ENCODE data around the gene RWDD2A. TPM values are rescaled to one million over a fixed set of nuclear protein-coding genes. Genes with fewer than 3 reads are reported as not detected.
A peak's percentile ranks its signal among the peaks of the same experiment; 100 is the strongest.

The RWDD2A gene
- 4.4 and 6.9 TPM in 2 replicates for polyA plus RNA-seq (2011; rRNA removed)
- polyA minus RNA-seq (2011; rRNA and poly(A)+ RNA removed): 1.7 and 2.7 TPM in 2 replicates

GRCh38 chr6:83192871-83193746, at the start of gene RWDD2A, which contains the start of gene PGM3:
TSS of gene RWDD2A (plus strand) at chr6:83193357. CDS start at chr6:83194452, 1,095 bp downstream.
TSS of gene PGM3 (minus strand) at chr6:83193265. CDS start at chr6:83191012, 2,253 bp downstream.
- no peak for DNase-seq (ENCODE audit: low read depth)
- Histone ChIP-seq H3K27me3 (ENCODE audit: control insufficient read depth, insufficient read depth, low read length) (no peaks in the 10 kb centered on the region), H3K4me3 (ENCODE audit: low read depth, low read length) (peak within 1 kb of the TSS; percentile 93), H3K36me3 (ENCODE audit: control insufficient read depth, insufficient read depth, low read length) (peaks cover 3% of the 10 kb centered on the region; the same call in 1 of the 2 replicates)
- ChIA-PET CTCF (interaction anchor here (1.5 to 9.4 kb wide), 2 partner anchors 126 to 319 kb away, joined by 3 to 70 read pairs; partner anchors contain the start of genes DOP1A, PRSS35 and UBE3D), POLR2A (interaction anchor here (0.6 kb wide), 3 partner anchors 22 to 1105 kb away, joined by 6 to 9 read pairs (median 8); no protein-coding TSS in a partner anchor)
- TF ChIP-seq CTCF (IDR thresholded peaks at IDR 0.05; ENCODE audit: insufficient read depth, low read depth, low read length): no peak

- H3K4me3 ChIP-seq (ENCODE audit: low read depth, low read length): no peak overlapping the region
- ChIA-PET CTCF (no interaction called here), POLR2A (no interaction called here)
- DNase-seq (ENCODE audit: low read depth): no peak
- TF ChIP-seq CTCF (IDR thresholded peaks at IDR 0.05; ENCODE audit: insufficient read depth, low read depth, low read length): no peak
- no peaks in the 10 kb centered on the region for H3K27me3 ChIP-seq (ENCODE audit: control insufficient read depth, insufficient read depth, low read length)
- H3K36me3 ChIP-seq (ENCODE audit: control insufficient read depth, insufficient read depth, low read length): no peaks in the 10 kb centered on the region; the same call in 1 of the 2 replicates
These were observed 42.0 kb upstream of the RWDD2A start for GRCh38 chr6:83151114-83151513.

GRCh38 chr6:83152913-83153312, 40.2 kb upstream of the RWDD2A start:
- Histone ChIP-seq H3K27me3 (ENCODE audit: control insufficient read depth, insufficient read depth, low read length) (no peaks in the 10 kb centered on the region), H3K36me3 (ENCODE audit: control insufficient read depth, insufficient read depth, low read length) (no peaks in the 10 kb centered on the region; the same call in 1 of the 2 replicates), H3K4me3 (ENCODE audit: low read depth, low read length) (no peak overlapping the region)
- CTCF ChIA-PET: no interaction called here
- no peak for TF ChIP-seq CTCF (IDR thresholded peaks at IDR 0.05; ENCODE audit: insufficient read depth, low read depth, low read length)
- POLR2A ChIA-PET: no interaction called here
- DNase-seq (ENCODE audit: low read depth): no peak

- H3K27me3 ChIP-seq (ENCODE audit: control insufficient read depth, insufficient read depth, low read length): no peaks in the 10 kb centered on the region
- ChIA-PET POLR2A (no interaction called here), CTCF (no interaction called here)
- H3K36me3 ChIP-seq (ENCODE audit: control insufficient read depth, insufficient read depth, low read length): no peaks in the 10 kb centered on the region; the same call in 1 of the 2 replicates
- no peak for DNase-seq (ENCODE audit: low read depth)
- no peak overlapping the region for H3K4me3 ChIP-seq (ENCODE audit: low read depth, low read length)
- TF ChIP-seq CTCF (IDR thresholded peaks at IDR 0.05; ENCODE audit: insufficient read depth, low read depth, low read length): no peak
These were observed 39.2 kb upstream of the RWDD2A start for GRCh38 chr6:83153883-83154521.

GRCh38 chr6:83155794-83156193, 37.4 kb upstream of the RWDD2A start:
- CTCF ChIA-PET: interaction anchor here (1.0 to 1.4 kb wide), 2 partner anchors 17 to 44 kb away, joined by 3 read pairs; no protein-coding TSS in a partner anchor
- no peak for TF ChIP-seq CTCF (IDR thresholded peaks at IDR 0.05; ENCODE audit: insufficient read depth, low read depth, low read length)
- no peaks in the 10 kb centered on the region for H3K27me3 ChIP-seq (ENCODE audit: control insufficient read depth, insufficient read depth, low read length)
- peaks cover 2% of the 10 kb centered on the region; the same call in 1 of the 2 replicates for H3K36me3 ChIP-seq (ENCODE audit: control insufficient read depth, insufficient read depth, low read length)
- no peak for DNase-seq (ENCODE audit: low read depth)
- POLR2A ChIA-PET: no interaction called here
- no peak overlapping the region for H3K4me3 ChIP-seq (ENCODE audit: low read depth, low read length)

Measured in BJ (cell line).